ENCODE data around the gene SIGLEC5. TPM values are rescaled to one million over a fixed set of nuclear protein-coding genes. Genes with fewer than 3 reads are reported as not detected.

Gene SIGLEC5
- total RNA-seq, 4 donors from 2014 or later = 0.67 to 0.94 TPM; not detected in 2

DNA sequence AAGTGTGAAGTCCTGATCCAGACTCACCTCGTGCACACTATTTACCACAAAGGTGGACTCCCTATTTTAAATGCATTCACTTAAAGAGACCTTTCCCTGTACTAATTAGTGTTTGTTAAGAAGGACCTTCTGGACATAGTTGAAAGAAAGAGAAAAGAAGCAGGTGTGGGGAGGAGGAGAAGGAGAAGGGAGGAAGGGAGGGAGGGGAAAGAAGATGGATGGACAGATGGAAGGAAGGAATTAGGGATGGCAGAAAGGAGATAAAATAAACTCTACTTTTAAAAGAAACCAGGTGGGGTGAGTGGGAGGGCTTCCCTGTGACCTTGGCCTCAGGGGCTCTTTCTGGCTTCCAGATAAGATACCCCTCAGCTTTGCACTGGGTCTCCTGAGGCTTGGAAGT, 37.7 kb downstream of the SIGLEC5 start:
- WGBS, 2 donors (ENCODE audit: low coverage in 1 of 2) = 57 to 75% methylated on average over 1 of the region's 1 CpG
- Histone ChIP-seq H3K27ac (no peak overlapping the region), H3K36me3 (peaks cover 0 to 9% of the 10 kb centered on the region in 2 donors), H3K4me1 (peaks cover 0 to 22% (median 7%) of the 10 kb centered on the region in 3 donors), H3K9me3 (peaks cover 0 to 10% (median 0%) of the 10 kb centered on the region in 3 donors), H3K4me3 (no peak overlapping the region), H3K27me3 (peaks cover 8% of the 10 kb centered on the region)
- no peak for ATAC-seq
- TF ChIP-seq POLR2AphosphoS5 (IDR thresholded peaks at IDR 0.05) = no peak
- no peak for TF ChIP-seq POLR2A (IDR thresholded peaks at IDR 0.05)

DNA sequence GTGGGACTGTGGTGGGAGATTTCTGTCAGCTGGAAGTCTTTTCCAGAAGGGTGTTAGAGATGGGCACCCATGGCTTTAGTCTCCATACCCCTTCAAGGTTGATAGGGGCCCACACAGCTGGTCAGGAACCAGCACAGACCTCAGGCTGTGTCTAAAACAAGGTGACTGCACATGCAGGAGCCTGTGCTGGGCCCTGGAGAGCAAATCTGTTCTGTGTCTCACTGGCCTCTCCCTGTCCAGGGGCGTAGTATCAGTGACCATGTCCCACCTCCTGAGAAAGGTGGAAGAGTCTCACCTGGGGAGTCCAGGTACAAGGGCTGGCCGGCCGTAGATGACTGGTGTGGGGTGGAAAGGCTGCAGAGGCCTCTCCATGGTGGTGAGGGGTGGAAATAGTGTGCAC, 39.8 kb downstream of the SIGLEC5 start:
- no peak for ATAC-seq
- H3K27ac ChIP-seq = no peak overlapping the region
- H3K27me3 ChIP-seq = no peaks in the 10 kb centered on the region
- peaks cover 8 to 30% of the 10 kb centered on the region in 2 donors for H3K36me3 ChIP-seq
- peaks cover 0 to 17% (median 3%) of the 10 kb centered on the region in 3 donors for H3K9me3 ChIP-seq
- TF ChIP-seq POLR2A (IDR thresholded peaks at IDR 0.05) (no peak), POLR2AphosphoS5 (IDR thresholded peaks at IDR 0.05) (no peak), EP300 (IDR thresholded peaks at IDR 0.05) (no peak)
- TF ChIP-seq, protein P1, sequence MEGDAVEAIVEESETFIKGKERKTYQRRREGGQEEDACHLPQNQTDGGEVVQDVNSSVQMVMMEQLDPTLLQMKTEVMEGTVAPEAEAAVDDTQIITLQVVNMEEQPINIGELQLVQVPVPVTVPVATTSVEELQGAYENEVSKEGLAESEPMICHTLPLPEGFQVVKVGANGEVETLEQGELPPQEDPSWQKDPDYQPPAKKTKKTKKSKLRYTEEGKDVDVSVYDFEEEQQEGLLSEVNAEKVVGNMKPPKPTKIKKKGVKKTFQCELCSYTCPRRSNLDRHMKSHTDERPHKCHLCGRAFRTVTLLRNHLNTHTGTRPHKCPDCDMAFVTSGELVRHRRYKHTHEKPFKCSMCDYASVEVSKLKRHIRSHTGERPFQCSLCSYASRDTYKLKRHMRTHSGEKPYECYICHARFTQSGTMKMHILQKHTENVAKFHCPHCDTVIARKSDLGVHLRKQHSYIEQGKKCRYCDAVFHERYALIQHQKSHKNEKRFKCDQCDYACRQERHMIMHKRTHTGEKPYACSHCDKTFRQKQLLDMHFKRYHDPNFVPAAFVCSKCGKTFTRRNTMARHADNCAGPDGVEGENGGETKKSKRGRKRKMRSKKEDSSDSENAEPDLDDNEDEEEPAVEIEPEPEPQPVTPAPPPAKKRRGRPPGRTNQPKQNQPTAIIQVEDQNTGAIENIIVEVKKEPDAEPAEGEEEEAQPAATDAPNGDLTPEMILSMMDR (IDR thresholded peaks at IDR 0.05) = no peak
- 100% methylated on average over 2 of the region's 3 CpGs; no CpG with 5 or more reads in 1 of the 2 donors for WGBS, 2 donors (ENCODE audit: low coverage in 1 of 2)
- peaks cover 0 to 22% (median 7%) of the 10 kb centered on the region in 3 donors for H3K4me1 ChIP-seq
- no peak overlapping the region for H3K4me3 ChIP-seq

DNA sequence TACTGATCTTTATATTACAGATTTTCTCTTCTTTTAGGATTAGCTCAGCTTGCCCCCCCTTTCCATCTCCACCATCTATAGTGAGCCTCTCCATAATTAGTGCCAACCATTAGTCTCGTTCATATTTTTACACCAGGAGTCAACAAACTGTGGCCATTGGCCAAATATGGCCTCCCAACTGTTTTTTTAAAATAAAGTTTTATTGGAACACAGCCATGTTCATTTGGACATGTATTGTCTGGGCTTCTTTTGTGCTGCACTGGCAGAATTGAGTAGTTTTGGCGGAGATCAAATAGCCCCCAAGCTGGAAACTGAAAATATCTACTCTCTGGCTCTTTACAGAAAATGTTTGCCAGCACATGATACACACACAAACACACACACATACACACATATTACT, 40.7 kb downstream of the SIGLEC5 start:
- TF ChIP-seq EP300 (IDR thresholded peaks at IDR 0.05) (no peak), POLR2A (IDR thresholded peaks at IDR 0.05) (no peak), POLR2AphosphoS5 (IDR thresholded peaks at IDR 0.05) (no peak)
- TF ChIP-seq, protein P1 (IDR thresholded peaks at IDR 0.05) = no peak
- Histone ChIP-seq H3K27me3 (no peaks in the 10 kb centered on the region), H3K27ac (no peak overlapping the region), H3K4me1 (peaks cover 0 to 14% (median 3%) of the 10 kb centered on the region in 3 donors), H3K4me3 (no peak overlapping the region), H3K9me3 (peaks cover 0 to 17% (median 3%) of the 10 kb centered on the region in 3 donors), H3K36me3 (peaks cover 8 to 37% of the 10 kb centered on the region in 2 donors)
- WGBS, 2 donors (ENCODE audit: low coverage in 1 of 2) = 75 to 85% methylated on average over 2 of the region's 2 CpGs
- ATAC-seq = no peak

DNA sequence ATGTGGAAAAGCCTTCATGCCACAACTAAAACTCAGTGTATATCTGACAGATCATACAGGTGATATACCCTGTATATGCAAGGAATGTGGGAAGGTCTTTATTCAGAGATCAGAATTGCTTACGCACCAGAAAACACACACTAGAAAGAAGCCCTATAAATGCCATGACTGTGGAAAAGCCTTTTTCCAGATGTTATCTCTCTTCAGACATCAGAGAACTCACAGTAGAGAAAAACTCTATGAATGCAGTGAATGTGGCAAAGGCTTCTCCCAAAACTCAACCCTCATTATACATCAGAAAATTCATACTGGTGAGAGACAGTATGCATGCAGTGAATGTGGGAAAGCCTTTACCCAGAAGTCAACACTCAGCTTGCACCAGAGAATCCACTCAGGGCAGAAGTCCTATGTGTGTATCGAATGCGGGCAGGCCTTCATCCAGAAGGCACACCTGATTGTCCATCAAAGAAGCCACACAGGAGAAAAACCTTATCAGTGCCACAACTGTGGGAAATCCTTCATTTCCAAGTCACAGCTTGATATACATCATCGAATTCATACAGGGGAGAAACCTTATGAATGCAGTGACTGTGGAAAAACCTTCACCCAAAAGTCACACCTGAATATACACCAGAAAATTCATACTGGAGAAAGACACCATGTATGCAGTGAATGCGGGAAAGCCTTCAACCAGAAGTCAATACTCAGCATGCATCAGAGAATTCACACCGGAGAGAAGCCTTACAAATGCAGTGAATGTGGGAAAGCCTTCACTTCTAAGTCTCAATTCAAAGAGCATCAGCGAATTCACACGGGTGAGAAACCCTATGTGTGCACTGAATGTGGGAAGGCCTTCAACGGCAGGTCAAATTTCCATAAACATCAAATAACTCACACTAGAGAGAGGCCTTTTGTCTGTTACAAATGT, 42.7 kb downstream of the SIGLEC5 start:
- 94 to 100% methylated on average over 7 of the region's 9 CpGs for WGBS, 2 donors (ENCODE audit: low coverage in 1 of 2)
- no peak overlapping the region for H3K27ac ChIP-seq
- H3K4me3 ChIP-seq = no peak overlapping the region
- peaks cover 0 to 17% (median 3%) of the 10 kb centered on the region in 3 donors for H3K9me3 ChIP-seq
- ATAC-seq = no peak
- H3K36me3 ChIP-seq = peaks cover 8 to 57% of the 10 kb centered on the region in 2 donors
- no peak for TF ChIP-seq EP300 (IDR thresholded peaks at IDR 0.05)
- no peak for TF ChIP-seq POLR2AphosphoS5 (IDR thresholded peaks at IDR 0.05)
- TF ChIP-seq POLR2A (IDR thresholded peaks at IDR 0.05) = no peak
- TF ChIP-seq, protein P1 (IDR thresholded peaks at IDR 0.05) = no peak
- H3K4me1 ChIP-seq = no peaks in the 10 kb centered on the region
- no peaks in the 10 kb centered on the region for H3K27me3 ChIP-seq

DNA sequence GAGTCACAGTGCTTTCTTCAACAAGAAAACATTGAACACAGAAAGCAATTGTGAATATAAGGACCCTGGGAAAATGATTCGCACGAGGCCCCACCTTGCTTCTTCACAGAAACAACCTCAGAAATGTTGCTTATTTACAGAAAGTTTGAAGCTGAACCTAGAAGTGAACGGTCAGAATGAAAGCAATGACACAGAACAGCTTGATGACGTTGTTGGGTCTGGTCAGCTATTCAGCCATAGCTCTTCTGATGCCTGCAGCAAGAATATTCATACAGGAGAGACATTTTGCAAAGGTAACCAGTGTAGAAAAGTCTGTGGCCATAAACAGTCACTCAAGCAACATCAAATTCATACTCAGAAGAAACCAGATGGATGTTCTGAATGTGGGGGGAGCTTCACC, 43.4 kb downstream of the SIGLEC5 start:
- Histone ChIP-seq H3K9me3 (peaks cover 0 to 17% (median 3%) of the 10 kb centered on the region in 3 donors), H3K27me3 (no peaks in the 10 kb centered on the region), H3K36me3 (peaks cover 8 to 64% of the 10 kb centered on the region in 2 donors), H3K4me1 (no peaks in the 10 kb centered on the region), H3K27ac (no peak overlapping the region), H3K4me3 (no peak overlapping the region)
- no peak for ATAC-seq
- TF ChIP-seq POLR2A (IDR thresholded peaks at IDR 0.05) = no peak
- TF ChIP-seq, protein P1 (IDR thresholded peaks at IDR 0.05) = no peak
- no peak for TF ChIP-seq EP300 (IDR thresholded peaks at IDR 0.05)
- 95 to 100% methylated on average over 2 to 4 of the region's 4 CpGs for WGBS, 2 donors (ENCODE audit: low coverage in 1 of 2)

Measured in gastroesophageal sphincter (tissue), 4 donors.